PC-9 (cell line): Measurements from ENCODE around the gene ABTB2.

Experiments used
- CTCF ChIP-seq: fragments of 200-600 bp; sonication (generic); conservative IDR thresholded peaks from 2 replicates; pipeline ENCODE4 v1.6.1; 2017; ENCODE audit warnings: mixed run types, antibody characterized with exemption, mild to moderate bottlenecking, moderate library complexity
- EZH2 ChIP-seq: fragments of 200-600 bp; sonication (generic); IDR thresholded peaks from 2 replicates; pipeline ENCODE4 v1.8.0; 2017; ENCODE audit warnings: antibody characterized with exemption, low read depth

GRCh38 chr11:34345540-34345876, 12.3 kb downstream of the ABTB2 start:
- TF ChIP-seq CTCF, result no peak
- TF ChIP-seq EZH2, result no peak
